SW480 (cell line): ENCODE data around the gene AP2S1.
"Not testable (repeated sequence)": the region's sequence is repeated elsewhere in the genome, so short reads cannot be mapped to it uniquely, and the experiment has no call there.

ENCODE experiments used
- DNase-seq: peaks from one replicate; pipeline ENCODE4 v3.0.0-alpha.2; 2016; ENCODE audit warnings: low spot score

The AP2S1 gene

GRCh38 chr19:46850228-46851203, at the start of gene AP2S1:
TSS of gene AP2S1 (minus strand) at chr19:46850846. CDS start at chr19:46850766, 80 bp downstream.
- peak; percentile 100 for DNase-seq

- no peak for DNase-seq
Observed at GRCh38 chr19:46900341-46900740, 49.7 kb upstream of the AP2S1 start.

GRCh38 chr19:46898731-46899130, 48.1 kb upstream of the AP2S1 start:
- DNase-seq = no peak

- DNase-seq = no peak
Observed at GRCh38 chr19:46896076-46896794, 45.6 kb upstream of the AP2S1 start.

GRCh38 chr19:46892252-46893179, 41.9 kb upstream of the AP2S1 start:
- no peak for DNase-seq

- DNase-seq = peak; percentile 88
Observed at GRCh38 chr19:46890423-46891170, 40.0 kb upstream of the AP2S1 start.

GRCh38 chr19:46887240-46887782, 36.7 kb upstream of the AP2S1 start:
- no peak for DNase-seq

- no peak for DNase-seq
Observed at GRCh38 chr19:46886546-46887239, 36.0 kb upstream of the AP2S1 start.

- DNase-seq = no peak
Observed at GRCh38 chr19:46885411-46885810, 34.8 kb upstream of the AP2S1 start.

- DNase-seq = not testable (repeated sequence)
Observed at GRCh38 chr19:46882751-46883150, 32.1 kb upstream of the AP2S1 start.

- DNase-seq = no peak
Observed at GRCh38 chr19:46882034-46882433, 31.4 kb upstream of the AP2S1 start.

GRCh38 chr19:46881092-46881491, 30.4 kb upstream of the AP2S1 start:
- no peak for DNase-seq

GRCh38 chr19:46880431-46880830, 29.8 kb upstream of the AP2S1 start:
- no peak for DNase-seq

GRCh38 chr19:46878613-46879375, 28.1 kb upstream of the AP2S1 start:
- DNase-seq = no peak

GRCh38 chr19:46875657-46876056, 25.0 kb upstream of the AP2S1 start:
- DNase-seq = no peak

GRCh38 chr19:46875234-46875633, 24.6 kb upstream of the AP2S1 start:
- no peak for DNase-seq

- no peak for DNase-seq
Observed at GRCh38 chr19:46872967-46873366, 22.3 kb upstream of the AP2S1 start.

- DNase-seq = not testable (repeated sequence)
Observed at GRCh38 chr19:46871173-46871572, 20.5 kb upstream of the AP2S1 start.

- DNase-seq = no peak
Observed at GRCh38 chr19:46868025-46868802, 17.6 kb upstream of the AP2S1 start.
